Activated gamma-delta T cell (primary cell): ENCODE data around the gene CDH8.
"Not testable (repeated sequence)": the region's sequence is repeated elsewhere in the genome, so short reads cannot be mapped to it uniquely, and the experiment has no call there.

Experiments
- DNase-seq: peaks from one replicate; lab custom pipeline; 2025; lab: John Stamatoyannopoulos, UW

The CDH8 gene

GRCh38 chr16:61791464-61791863, 244.8 kb downstream of the CDH8 start:
- DNase-seq, result no peak

GRCh38 chr16:61781855-61782254, 254.4 kb downstream of the CDH8 start:
- not testable (repeated sequence) for DNase-seq

DNA sequence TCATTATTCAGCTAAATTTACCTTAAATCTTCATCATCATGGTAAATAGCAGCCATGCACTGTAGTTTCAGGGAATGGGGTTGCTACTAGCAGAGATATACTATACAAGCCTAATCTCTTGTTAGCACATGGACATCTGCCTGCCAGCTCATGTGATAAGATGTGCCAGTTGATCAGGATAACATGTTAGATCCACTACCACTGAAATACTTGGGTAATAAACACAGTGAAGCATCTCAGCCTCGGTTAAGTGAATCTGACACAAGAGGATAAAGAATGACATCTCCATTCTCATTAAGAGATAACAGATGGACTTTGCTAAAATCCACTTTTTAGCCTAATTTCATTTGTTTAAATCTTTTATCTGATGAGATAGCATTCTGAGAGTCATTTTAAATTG, 256.1 kb downstream of the CDH8 start:
- DNase-seq, result no peak

GRCh38 chr16:61770301-61770700, 265.9 kb downstream of the CDH8 start:
- no peak for DNase-seq

DNA sequence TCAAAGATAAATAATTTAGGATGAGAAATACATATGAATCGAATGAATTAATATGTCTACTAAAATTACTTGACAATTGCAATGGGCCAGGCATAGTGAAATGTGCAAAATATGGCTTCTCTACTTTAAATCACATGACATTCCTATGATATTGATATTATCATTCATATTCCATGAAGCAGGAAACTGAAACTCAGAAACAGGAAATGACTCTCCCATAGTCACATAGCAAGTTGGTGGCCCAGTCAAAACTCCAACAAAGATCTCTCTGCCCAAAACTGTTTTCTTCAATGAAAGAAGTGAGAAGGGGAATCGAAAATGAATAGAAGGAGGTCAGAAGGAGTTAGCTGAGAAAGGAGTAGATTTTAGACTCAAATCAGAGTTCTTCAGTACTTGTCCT, 272.2 kb downstream of the CDH8 start:
- no peak for DNase-seq

GRCh38 chr16:61763013-61763412, 273.2 kb downstream of the CDH8 start:
- no peak for DNase-seq

- no peak for DNase-seq
Measured at GRCh38 chr16:61730997-61731396, 305.2 kb downstream of the CDH8 start.

GRCh38 chr16:61726701-61727100, 309.5 kb downstream of the CDH8 start:
- no peak for DNase-seq

- DNase-seq, result no peak
Measured at GRCh38 chr16:61726125-61726524, 310.1 kb downstream of the CDH8 start.

DNA sequence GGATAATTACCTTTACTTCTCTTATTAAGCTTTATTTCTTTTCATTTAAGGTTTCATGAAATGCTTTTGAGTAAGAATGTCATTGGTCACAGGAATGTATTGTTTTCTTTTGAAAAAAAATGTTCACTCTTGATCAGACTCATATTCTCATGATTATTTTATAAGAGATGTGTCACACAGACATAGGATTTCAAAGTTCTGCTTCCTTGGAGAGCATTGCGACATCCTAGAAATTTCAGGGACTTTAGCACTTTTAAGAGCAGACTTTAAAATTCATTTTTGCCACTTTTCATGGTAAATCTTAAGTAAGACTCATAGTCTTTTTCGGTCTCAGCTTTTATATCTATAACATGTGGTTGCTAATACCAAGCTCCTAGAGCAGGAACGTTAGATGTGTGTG, 314.7 kb downstream of the CDH8 start:
- no peak for DNase-seq

DNA sequence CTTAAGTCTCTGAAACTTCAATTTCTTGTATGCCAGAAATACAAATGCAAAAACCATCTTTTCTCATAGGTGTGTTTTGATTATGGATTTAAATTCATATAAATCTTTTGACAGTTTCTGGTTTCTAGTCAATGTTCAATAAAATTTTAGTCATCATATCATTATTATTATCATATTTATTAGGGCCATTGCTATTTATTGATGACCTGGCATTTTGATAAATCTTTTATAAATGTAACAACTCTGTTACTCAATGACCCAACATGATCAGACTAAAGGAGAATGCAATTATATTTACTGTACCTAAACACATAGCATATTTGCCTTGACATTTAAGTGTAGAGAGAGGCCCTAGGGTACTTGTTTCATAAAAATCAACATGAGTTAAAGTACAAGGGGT, 320.8 kb downstream of the CDH8 start:
- no peak for DNase-seq

- DNase-seq, result no peak
Measured at GRCh38 chr16:61713787-61714186, 322.5 kb downstream of the CDH8 start.

GRCh38 chr16:61699640-61700039, 336.6 kb downstream of the CDH8 start:
- DNase-seq, result not testable (repeated sequence)

GRCh38 chr16:61684541-61684940, 351.7 kb downstream of the CDH8 start:
- DNase-seq, result no peak

DNA sequence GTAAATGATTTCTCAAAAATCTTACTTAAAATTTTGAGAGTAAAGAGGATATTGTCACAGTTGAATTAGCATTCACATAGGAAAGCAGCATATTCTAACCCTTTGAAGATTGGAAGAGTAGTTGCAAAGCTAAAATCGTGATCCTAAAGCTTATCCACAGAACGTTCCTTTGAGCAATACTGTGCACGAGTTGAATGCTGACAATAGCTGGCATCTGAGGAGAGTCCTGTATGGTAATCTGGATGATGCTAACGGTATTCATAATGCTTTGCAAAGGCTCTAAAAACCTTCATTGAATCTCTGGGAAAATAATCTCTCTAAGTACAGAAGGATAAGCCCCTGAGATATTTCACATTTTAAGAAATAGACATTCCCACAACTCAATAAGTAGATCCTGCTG, 354.6 kb downstream of the CDH8 start:
- no peak for DNase-seq

- DNase-seq, result no peak
Measured at GRCh38 chr16:61681124-61681523, 355.1 kb downstream of the CDH8 start.

DNA sequence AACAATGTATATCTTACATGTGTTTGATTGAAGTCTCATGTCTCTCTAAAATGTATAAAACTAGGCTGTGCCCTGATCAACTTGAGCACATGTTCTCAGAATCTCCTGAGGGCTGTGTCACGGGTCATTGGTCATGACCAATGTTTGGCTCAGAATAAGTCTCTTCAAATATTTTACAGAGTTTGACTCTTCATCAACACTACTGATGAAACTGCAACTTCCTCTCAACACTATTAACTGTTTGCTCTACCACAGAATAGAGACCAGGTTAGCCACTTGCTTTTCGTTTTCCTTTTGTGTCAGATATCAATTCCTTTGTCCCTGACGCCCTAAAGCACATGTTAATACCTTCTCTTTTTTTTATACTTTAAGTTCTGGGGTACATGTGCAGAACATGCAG, 358.1 kb downstream of the CDH8 start:
- DNase-seq, result no peak

- no peak for DNase-seq
Measured at GRCh38 chr16:61677776-61678175, 358.5 kb downstream of the CDH8 start.

GRCh38 chr16:61676740-61677139, 359.5 kb downstream of the CDH8 start:
- no peak for DNase-seq

DNA sequence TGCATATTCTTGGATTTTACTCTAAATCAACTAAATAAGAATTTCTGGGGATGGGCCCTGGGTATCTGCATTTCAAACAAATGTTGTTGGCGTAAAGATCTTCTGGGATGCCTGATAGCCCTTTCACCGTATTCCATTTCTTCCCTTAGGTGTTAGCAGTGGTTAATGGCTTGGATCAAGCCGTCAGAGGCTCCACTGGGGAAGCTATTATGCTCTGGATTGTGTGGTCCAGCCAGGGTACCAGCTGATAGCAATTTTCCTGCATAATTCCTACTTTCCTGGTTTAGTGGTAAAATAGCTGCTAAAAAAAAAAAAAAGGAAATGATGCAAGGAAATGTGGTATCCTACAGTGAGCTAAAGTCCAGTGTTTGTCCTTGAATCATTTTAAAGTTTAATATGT, 365.1 kb downstream of the CDH8 start:
- no peak for DNase-seq

GRCh38 chr16:61665512-61665911, 370.7 kb downstream of the CDH8 start:
- no peak for DNase-seq

GRCh38 chr16:61659936-61660335, 376.3 kb downstream of the CDH8 start:
- no peak for DNase-seq

- no peak for DNase-seq
Measured at GRCh38 chr16:61654962-61655361, 381.3 kb downstream of the CDH8 start.

DNA sequence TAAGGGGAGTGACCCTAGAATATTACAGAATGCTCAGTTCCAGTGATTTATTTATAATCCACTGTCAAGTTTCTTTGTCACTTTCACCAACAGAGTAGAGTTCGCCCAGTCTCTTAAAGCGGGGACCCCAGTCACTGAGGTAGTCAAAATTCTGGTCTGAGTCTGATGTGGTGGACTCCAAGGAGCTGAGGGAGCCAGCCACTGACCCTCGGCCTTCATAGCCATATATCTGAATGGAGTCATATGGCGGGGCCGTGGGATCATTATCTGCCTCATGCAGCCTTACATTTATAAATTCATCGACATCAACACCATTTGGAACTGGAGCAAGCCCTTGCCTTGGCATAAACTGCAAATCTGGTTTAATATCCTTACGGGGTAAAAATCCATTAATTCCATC, 382.7 kb downstream of the CDH8 start:
- no peak for DNase-seq

DNA sequence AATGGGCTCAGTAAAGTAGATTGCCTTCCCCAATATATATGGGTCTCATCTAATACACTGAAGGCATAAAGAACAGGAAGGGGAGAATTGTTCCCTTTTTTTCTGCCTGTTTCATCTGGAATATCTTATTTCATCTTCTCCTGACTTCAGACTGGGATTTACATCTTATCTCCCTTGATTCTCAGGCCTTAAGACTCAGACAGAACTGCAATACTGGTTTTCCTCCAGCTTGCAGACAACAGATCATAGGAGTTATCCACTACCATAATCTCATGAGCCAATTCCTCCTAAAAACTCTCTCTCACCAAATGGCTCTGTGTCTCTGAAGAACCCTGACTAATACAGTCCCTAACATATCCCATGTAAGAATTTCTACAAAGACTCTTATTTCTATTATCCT, 390.7 kb downstream of the CDH8 start:
- no peak for DNase-seq
